ENCODE measurements around the gene AP1B1.
A peak's percentile ranks its signal among the peaks of the same experiment; 100 is the strongest.
"Not testable (repeated sequence)": the region's sequence is repeated elsewhere in the genome, so short reads cannot be mapped to it uniquely, and the experiment has no call there.

Gene AP1B1

DNA sequence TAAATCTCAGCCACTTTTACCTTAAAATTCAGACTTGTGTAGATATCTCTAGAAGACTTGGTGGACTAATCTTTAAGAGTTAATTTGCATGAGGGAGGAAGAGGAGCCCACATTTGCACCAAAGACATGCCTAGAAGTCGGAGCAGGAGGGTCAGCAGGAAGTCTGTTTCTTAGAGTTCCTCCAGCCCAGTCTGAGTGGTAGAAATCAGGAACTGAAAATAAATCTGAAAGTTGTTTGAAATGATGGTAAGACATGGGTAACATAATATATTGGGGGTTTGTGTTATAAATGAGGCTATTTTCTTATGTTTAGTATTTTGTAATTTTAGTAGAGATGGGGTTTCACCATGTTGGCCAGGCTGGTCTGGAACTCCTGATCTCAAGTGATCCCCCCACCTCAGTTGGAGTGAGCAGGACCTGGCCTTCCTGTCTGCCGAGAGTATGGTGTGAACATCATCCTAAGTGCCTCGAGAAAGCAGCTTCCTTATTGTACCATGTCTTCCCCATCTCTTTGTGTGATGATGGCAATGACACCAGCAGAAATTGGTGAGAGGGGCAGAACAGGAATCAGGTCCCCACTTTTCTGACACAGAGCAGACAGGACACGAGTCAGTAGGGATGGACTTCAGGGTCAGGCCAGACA is 23.3 kb upstream of the AP1B1 start:
- not testable (repeated sequence) for H3K4me3 ChIP-seq (ENCODE audit: low read length); H3K27ac ChIP-seq (ENCODE audit: low read length); H3K9me3 ChIP-seq (ENCODE audit: control insufficient read depth, insufficient read depth, low read length); H3K36me3 ChIP-seq (ENCODE audit: control insufficient read depth, insufficient read depth, low read length); DNase-seq (ENCODE audit: low read depth, low spot score); H3K27me3 ChIP-seq (ENCODE audit: control insufficient read depth, insufficient read depth, low read length); H3K4me1 ChIP-seq (ENCODE audit: control insufficient read depth, insufficient read depth, low read length)
- no CpG with 5 or more reads among the region's 4 CpGs for WGBS (ENCODE audit: insufficient coverage, insufficient read length)

DNA sequence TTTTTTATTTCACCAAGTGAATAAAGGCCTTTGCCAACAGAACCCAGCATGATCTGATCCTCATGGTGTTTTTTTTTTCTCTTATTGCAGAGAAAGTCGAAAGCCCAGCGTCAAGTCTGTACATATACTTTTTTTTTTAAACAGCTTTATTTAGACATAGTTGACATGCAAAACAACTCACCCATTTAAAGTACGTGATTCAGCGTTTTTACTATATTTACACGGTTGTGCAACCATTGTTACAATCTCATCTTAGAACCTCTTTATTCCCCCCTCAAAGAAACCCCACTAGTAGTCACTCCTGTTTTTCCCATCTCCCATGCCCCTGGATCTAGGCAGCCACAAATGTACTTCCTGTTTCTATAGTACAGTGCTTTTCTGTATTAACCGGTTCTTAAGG is 20.6 kb upstream of the AP1B1 start:
- Histone ChIP-seq H3K27ac (ENCODE audit: low read length) (no peak overlapping the region), H3K9me3 (ENCODE audit: control insufficient read depth, insufficient read depth, low read length) (no peaks in the 10 kb centered on the region), H3K4me1 (ENCODE audit: control insufficient read depth, insufficient read depth, low read length) (no peaks in the 10 kb centered on the region), H3K4me3 (ENCODE audit: low read length) (no peak overlapping the region), H3K36me3 (ENCODE audit: control insufficient read depth, insufficient read depth, low read length) (no peaks in the 10 kb centered on the region), H3K27me3 (ENCODE audit: control insufficient read depth, insufficient read depth, low read length) (no peaks in the 10 kb centered on the region)
- no CpG with 5 or more reads among the region's 6 CpGs for WGBS (ENCODE audit: insufficient coverage, insufficient read length)
- no peak for DNase-seq (ENCODE audit: low read depth, low spot score)

DNA sequence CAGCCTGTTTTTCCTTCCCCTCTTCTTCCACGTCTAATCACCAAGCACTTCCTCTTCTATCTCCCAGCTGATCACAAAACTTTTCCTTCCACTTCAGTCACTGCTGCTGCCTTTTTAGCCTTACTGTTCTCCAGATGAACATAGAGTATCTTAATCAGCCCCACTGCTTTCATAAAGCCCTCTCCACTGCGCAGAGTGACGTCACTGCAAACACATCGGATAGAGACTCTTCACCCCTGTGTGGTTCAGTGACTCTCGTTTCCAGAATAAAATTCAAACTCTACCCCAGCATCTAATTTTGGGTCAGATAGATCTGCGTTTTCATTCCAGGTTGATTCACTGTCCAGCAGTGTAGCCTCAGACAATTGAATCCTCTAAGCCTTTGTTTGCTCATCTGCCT is 13.2 kb upstream of the AP1B1 start:
- H3K4me1 ChIP-seq (ENCODE audit: control insufficient read depth, insufficient read depth, low read length); DNase-seq (ENCODE audit: low read depth, low spot score); H3K27me3 ChIP-seq (ENCODE audit: control insufficient read depth, insufficient read depth, low read length); H3K27ac ChIP-seq (ENCODE audit: low read length); H3K36me3 ChIP-seq (ENCODE audit: control insufficient read depth, insufficient read depth, low read length); H3K4me3 ChIP-seq (ENCODE audit: low read length); H3K9me3 ChIP-seq (ENCODE audit: control insufficient read depth, insufficient read depth, low read length): not testable (repeated sequence)
- WGBS (ENCODE audit: insufficient coverage, insufficient read length), result no CpG with 5 or more reads among the region's 6 CpGs

DNA sequence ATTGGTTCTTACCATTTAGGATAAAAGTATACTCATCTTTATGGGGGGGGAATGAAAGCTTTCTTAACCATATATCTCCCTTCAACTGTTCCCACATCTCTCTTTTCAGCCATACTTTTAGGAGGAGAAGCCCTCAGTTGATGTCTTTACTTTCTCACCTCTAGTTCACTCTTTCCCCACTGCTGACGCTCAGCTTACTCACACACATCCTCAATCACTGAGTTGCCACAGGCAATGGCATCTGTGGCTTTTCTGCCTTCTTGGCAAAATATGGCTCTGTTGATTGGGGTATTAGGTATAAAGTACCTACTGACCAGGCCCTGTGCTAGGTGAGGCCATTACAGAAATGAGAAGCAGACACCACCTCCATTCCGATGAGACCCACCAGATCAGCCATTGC is 12.2 kb upstream of the AP1B1 start:
- Histone ChIP-seq H3K27ac (ENCODE audit: low read length) (no peak overlapping the region), H3K4me1 (ENCODE audit: control insufficient read depth, insufficient read depth, low read length) (no peaks in the 10 kb centered on the region), H3K36me3 (ENCODE audit: control insufficient read depth, insufficient read depth, low read length) (no peaks in the 10 kb centered on the region), H3K27me3 (ENCODE audit: control insufficient read depth, insufficient read depth, low read length) (no peaks in the 10 kb centered on the region), H3K9me3 (ENCODE audit: control insufficient read depth, insufficient read depth, low read length) (no peaks in the 10 kb centered on the region), H3K4me3 (ENCODE audit: low read length) (no peak overlapping the region)
- no CpG with 5 or more reads among the region's 2 CpGs for WGBS (ENCODE audit: insufficient coverage, insufficient read length)
- no peak for DNase-seq (ENCODE audit: low read depth, low spot score)

DNA sequence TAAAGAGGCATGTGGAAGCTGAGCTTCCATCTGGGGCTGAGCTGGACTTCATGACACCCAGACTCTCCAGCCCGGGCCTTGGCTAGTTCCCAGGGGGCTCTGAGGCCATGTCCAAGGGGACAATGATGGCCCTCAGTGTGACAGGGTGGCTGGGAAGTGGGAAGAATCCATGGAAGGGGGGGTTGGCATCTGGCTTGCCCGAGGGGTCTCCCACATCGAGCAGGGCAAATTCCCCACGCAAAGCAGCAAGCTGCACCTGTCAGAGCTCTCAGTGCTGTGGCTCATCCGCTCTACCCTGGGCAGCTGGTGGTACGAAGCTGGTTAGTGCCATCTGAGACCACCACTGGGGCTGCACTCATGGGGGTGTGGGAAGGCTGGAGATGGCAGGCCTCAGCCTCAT is 9.4 kb upstream of the AP1B1 start:
- Histone ChIP-seq H3K9me3 (ENCODE audit: control insufficient read depth, insufficient read depth, low read length) (no peaks in the 10 kb centered on the region), H3K27me3 (ENCODE audit: control insufficient read depth, insufficient read depth, low read length) (no peaks in the 10 kb centered on the region), H3K4me3 (ENCODE audit: low read length) (no peak overlapping the region), H3K4me1 (ENCODE audit: control insufficient read depth, insufficient read depth, low read length) (no peaks in the 10 kb centered on the region), H3K36me3 (ENCODE audit: control insufficient read depth, insufficient read depth, low read length) (no peaks in the 10 kb centered on the region), H3K27ac (ENCODE audit: low read length) (no peak overlapping the region)
- no peak for DNase-seq (ENCODE audit: low read depth, low spot score)
- WGBS (ENCODE audit: insufficient coverage, insufficient read length), result no CpG with 5 or more reads among the region's 6 CpGs

DNA sequence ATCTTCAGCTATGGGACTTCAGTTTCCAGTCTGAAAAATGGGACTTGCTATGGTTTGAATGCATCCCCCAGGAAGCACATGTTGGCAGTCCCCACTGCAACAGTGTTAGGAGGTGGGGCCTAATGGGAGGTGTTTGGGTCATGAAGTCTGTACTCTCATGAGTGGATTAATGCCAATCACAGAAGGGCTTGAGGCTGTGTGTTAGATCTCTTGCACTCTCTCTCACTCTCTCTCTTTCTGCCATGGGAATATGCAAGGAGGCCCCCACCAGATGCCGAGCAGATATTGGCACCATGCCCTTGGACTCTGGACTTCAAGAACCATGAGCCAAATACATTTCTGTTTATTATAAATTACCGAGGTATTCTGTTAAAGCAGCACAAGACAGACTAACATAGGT is 7.8 kb upstream of the AP1B1 start:
- H3K4me1 ChIP-seq (ENCODE audit: control insufficient read depth, insufficient read depth, low read length), result no peaks in the 10 kb centered on the region
- no peak overlapping the region for H3K27ac ChIP-seq (ENCODE audit: low read length)
- no peak for DNase-seq (ENCODE audit: low read depth, low spot score)
- WGBS (ENCODE audit: insufficient coverage, insufficient read length), result no CpG with 5 or more reads among the region's 2 CpGs
- H3K4me3 ChIP-seq (ENCODE audit: low read length), result no peak overlapping the region
- H3K9me3 ChIP-seq (ENCODE audit: control insufficient read depth, insufficient read depth, low read length), result no peaks in the 10 kb centered on the region
- H3K36me3 ChIP-seq (ENCODE audit: control insufficient read depth, insufficient read depth, low read length), result no peaks in the 10 kb centered on the region
- H3K27me3 ChIP-seq (ENCODE audit: control insufficient read depth, insufficient read depth, low read length), result no peaks in the 10 kb centered on the region

DNA sequence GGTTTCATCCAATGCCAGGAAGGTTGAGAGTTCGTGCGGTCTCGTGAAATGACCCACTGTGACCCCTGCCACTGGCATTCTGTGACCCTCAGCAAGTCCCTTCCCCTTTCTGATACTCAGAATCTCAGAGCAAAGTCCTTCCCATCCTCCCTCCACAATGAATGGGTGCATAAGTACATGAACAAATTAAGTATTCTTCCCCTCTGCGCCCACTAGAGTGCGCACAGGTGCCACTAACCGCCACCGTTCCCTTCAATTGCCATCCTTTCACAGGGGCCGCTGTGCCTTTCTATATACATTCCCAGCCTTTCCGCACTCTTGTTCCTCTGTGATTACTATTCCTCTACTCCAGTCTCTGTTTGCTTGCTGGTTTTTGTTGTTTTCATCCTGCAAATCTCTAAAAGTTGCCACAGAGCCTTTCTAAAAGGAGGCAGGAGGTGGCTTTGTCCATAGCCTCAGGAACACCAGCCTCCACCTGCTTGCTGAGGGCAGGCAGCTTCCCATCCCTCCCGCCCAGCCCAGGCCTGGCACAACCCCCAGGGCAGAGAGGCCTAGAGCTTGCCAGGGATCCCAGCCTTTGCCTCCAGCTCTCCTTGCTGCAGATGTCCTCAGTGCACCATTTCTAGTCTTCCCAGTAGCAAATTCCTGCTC is 6.7 kb upstream of the AP1B1 start:
- no peak overlapping the region for H3K4me3 ChIP-seq (ENCODE audit: low read length)
- no peaks in the 10 kb centered on the region for H3K4me1 ChIP-seq (ENCODE audit: control insufficient read depth, insufficient read depth, low read length)
- no peak overlapping the region for H3K27ac ChIP-seq (ENCODE audit: low read length)
- no peaks in the 10 kb centered on the region for H3K36me3 ChIP-seq (ENCODE audit: control insufficient read depth, insufficient read depth, low read length)
- H3K27me3 ChIP-seq (ENCODE audit: control insufficient read depth, insufficient read depth, low read length), result no peaks in the 10 kb centered on the region
- WGBS (ENCODE audit: insufficient coverage, insufficient read length), result no CpG with 5 or more reads among the region's 10 CpGs
- no peaks in the 10 kb centered on the region for H3K9me3 ChIP-seq (ENCODE audit: control insufficient read depth, insufficient read depth, low read length)
- DNase-seq (ENCODE audit: low read depth, low spot score), result peak; percentile 77

DNA sequence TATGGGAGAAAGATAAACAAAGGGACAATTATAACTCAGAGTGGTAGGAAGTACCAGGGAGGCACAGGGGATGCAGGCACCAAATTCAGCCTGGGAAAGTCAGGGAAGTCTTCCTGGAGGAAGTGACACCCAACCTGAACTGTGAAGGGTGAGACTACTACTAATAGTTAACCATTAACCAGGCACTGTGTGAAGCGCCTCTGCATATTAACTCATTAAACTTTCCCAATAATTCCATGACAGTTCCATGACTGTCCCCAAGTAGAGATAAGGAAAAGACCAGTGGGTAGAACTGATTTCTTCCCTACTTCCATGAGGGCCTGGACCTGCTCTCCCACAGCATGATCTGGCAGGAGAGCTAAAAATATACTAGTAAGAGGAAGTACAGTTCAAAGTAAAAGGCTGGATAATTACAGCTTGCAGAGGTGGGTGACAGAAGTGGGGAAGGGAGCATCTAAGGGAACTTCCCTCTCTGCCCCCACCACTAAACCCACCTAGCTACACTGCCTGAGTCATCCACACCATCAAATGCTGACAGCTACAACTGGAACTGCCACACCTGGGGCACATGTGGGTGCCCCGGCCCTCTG is 4.7 kb upstream of the AP1B1 start:
- Histone ChIP-seq H3K27ac (ENCODE audit: low read length) (no peak overlapping the region), H3K27me3 (ENCODE audit: control insufficient read depth, insufficient read depth, low read length) (no peaks in the 10 kb centered on the region), H3K36me3 (ENCODE audit: control insufficient read depth, insufficient read depth, low read length) (no peaks in the 10 kb centered on the region), H3K9me3 (ENCODE audit: control insufficient read depth, insufficient read depth, low read length) (no peaks in the 10 kb centered on the region), H3K4me3 (ENCODE audit: low read length) (no peak overlapping the region), H3K4me1 (ENCODE audit: control insufficient read depth, insufficient read depth, low read length) (no peaks in the 10 kb centered on the region; the same call in 1 of the 2 replicates)
- no CpG with 5 or more reads among the region's 2 CpGs for WGBS (ENCODE audit: insufficient coverage, insufficient read length)
- no peak for DNase-seq (ENCODE audit: low read depth, low spot score)

DNA sequence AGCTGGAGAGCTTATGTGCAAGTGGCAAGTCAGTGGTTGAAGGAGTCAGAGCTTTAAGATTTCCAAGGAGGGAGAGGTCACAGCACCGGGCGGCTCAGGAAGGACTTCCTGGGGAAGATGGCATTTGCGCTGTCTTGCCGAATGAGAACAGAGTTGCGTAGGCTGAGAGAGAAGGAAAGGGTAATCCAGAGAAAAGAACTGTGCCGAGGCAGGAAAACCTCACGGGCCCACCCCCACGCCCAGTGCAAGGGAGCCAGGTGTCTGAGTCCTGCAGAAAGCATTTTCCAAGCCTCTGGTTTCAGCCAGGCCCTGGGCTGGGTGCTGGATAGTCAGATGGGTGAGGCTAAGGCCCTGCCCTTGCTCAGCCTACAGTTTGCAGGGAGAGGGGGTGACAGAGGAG is 3.2 kb upstream of the AP1B1 start:
- H3K4me3 ChIP-seq (ENCODE audit: low read length), result no peak overlapping the region
- no peaks in the 10 kb centered on the region for H3K9me3 ChIP-seq (ENCODE audit: control insufficient read depth, insufficient read depth, low read length)
- no peaks in the 10 kb centered on the region; the same call in 1 of the 2 replicates for H3K4me1 ChIP-seq (ENCODE audit: control insufficient read depth, insufficient read depth, low read length)
- H3K36me3 ChIP-seq (ENCODE audit: control insufficient read depth, insufficient read depth, low read length), result no peaks in the 10 kb centered on the region
- no peak for DNase-seq (ENCODE audit: low read depth, low spot score)
- no peaks in the 10 kb centered on the region for H3K27me3 ChIP-seq (ENCODE audit: control insufficient read depth, insufficient read depth, low read length)
- H3K27ac ChIP-seq (ENCODE audit: low read length), result no peak overlapping the region
- WGBS (ENCODE audit: insufficient coverage, insufficient read length), result no CpG with 5 or more reads among the region's 8 CpGs

DNA sequence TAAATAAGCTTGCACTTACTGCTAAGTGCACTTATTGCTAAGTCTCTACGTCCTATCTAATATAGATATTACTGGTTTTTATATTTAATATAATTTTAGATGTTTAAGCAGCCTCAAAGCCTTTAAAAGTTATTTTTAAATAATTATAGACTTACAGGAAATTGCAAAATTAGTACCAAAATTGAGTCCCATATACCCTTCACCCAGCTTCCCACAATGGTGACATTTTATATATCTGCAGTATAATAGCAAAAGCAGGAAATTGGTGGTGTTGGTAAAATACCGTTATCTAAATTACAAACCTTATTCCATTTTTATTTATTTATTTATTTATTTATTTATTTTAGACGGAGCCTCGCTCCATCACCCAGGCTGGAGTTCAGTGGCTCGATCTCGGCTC is 1.9 kb upstream of the AP1B1 start:
- Histone ChIP-seq H3K9me3 (ENCODE audit: control insufficient read depth, insufficient read depth, low read length) (no peaks in the 10 kb centered on the region), H3K4me1 (ENCODE audit: control insufficient read depth, insufficient read depth, low read length) (no peaks in the 10 kb centered on the region; the same call in 1 of the 2 replicates), H3K27me3 (ENCODE audit: control insufficient read depth, insufficient read depth, low read length) (no peaks in the 10 kb centered on the region), H3K4me3 (ENCODE audit: low read length) (no peak overlapping the region), H3K36me3 (ENCODE audit: control insufficient read depth, insufficient read depth, low read length) (no peaks in the 10 kb centered on the region), H3K27ac (ENCODE audit: low read length) (no peak overlapping the region)
- WGBS (ENCODE audit: insufficient coverage, insufficient read length), result no CpG with 5 or more reads among the region's 6 CpGs
- no peak for DNase-seq (ENCODE audit: low read depth, low spot score)

DNA sequence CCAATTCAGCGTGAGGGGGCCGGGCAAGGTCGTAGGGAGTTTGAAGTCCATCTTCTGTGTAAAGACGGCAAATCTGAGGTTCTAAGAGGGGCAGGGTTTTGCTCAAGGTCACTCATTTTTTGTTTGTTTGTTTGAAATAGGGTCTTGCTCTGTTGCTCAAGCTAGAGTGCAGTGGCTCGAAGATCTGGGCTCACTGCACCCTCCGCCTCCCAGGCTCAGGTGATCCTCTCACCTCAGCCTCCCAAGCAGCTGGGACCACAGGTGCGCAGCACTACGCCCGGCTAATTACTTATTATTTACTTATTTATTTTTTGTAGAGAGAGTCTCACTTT is 355 bp upstream of the AP1B1 start:
- H3K27ac ChIP-seq (ENCODE audit: low read length), result no peak overlapping the region
- no peak for DNase-seq (ENCODE audit: low read depth, low spot score)
- H3K9me3 ChIP-seq (ENCODE audit: control insufficient read depth, insufficient read depth, low read length), result no peaks in the 10 kb centered on the region
- H3K36me3 ChIP-seq (ENCODE audit: control insufficient read depth, insufficient read depth, low read length), result no peaks in the 10 kb centered on the region
- WGBS (ENCODE audit: insufficient coverage, insufficient read length), result no CpG with 5 or more reads among the region's 9 CpGs
- peaks cover 1% of the 10 kb centered on the region; the same call in 1 of the 2 replicates for H3K4me1 ChIP-seq (ENCODE audit: control insufficient read depth, insufficient read depth, low read length)
- no peaks in the 10 kb centered on the region for H3K27me3 ChIP-seq (ENCODE audit: control insufficient read depth, insufficient read depth, low read length)
- peak overlapping the region; percentile 87; the same call in 1 of the 2 replicates for H3K4me3 ChIP-seq (ENCODE audit: low read length)
